Fibroblast of the conjunctiva (primary cell): Measurements from ENCODE around the gene AGFG2.
A peak's percentile ranks its signal among the peaks of the same experiment; 100 is the strongest.
"Not testable (repeated sequence)": the region's sequence is repeated elsewhere in the genome, so short reads cannot be mapped to it uniquely, and the experiment has no call there.

Source experiments
- DNase-seq: peaks from one replicate; pipeline ENCODE4 v3.0.0-alpha.2; 2010; ENCODE audit warnings: low read depth

Gene AGFG2

GRCh38 chr7:100521076-100521475 is 17.9 kb upstream of the AGFG2 start:
- no peak for DNase-seq

- DNase-seq: not testable (repeated sequence)
Observed at GRCh38 chr7:100521909-100522593, 17.0 kb upstream of the AGFG2 start.

- DNase-seq: not testable (repeated sequence)
Observed at GRCh38 chr7:100523192-100523591, 15.8 kb upstream of the AGFG2 start.

- DNase-seq: not testable (repeated sequence)
Observed at GRCh38 chr7:100528108-100528866, 10.7 kb upstream of the AGFG2 start.

GRCh38 chr7:100532165-100533022 is 6.6 kb upstream of the AGFG2 start:
- no peak for DNase-seq

GRCh38 chr7:100535982-100536381 is 3.0 kb upstream of the AGFG2 start:
- not testable (repeated sequence) for DNase-seq

GRCh38 chr7:100536695-100537094 is 2.3 kb upstream of the AGFG2 start:
- not testable (repeated sequence) for DNase-seq

GRCh38 chr7:100538348-100538653 is 702 bp upstream of the AGFG2 start:
- DNase-seq: no peak

- DNase-seq: no peak
Observed at GRCh38 chr7:100539436-100540006, 518 bp downstream of the AGFG2 start.

- DNase-seq: no peak
Observed at GRCh38 chr7:100540073-100540723, 1.2 kb downstream of the AGFG2 start.

- DNase-seq: not testable (repeated sequence)
Observed at GRCh38 chr7:100541309-100541708, 2.3 kb downstream of the AGFG2 start.

GRCh38 chr7:100543586-100543985 is 4.6 kb downstream of the AGFG2 start:
- DNase-seq: no peak

- no peak for DNase-seq
Observed at GRCh38 chr7:100544386-100544785, 5.4 kb downstream of the AGFG2 start.

GRCh38 chr7:100544967-100545359 is 6.0 kb downstream of the AGFG2 start:
- no peak for DNase-seq

- DNase-seq: peak; percentile 86
Observed at GRCh38 chr7:100545360-100546128, 6.5 kb downstream of the AGFG2 start.

GRCh38 chr7:100546129-100546925 is 7.3 kb downstream of the AGFG2 start:
- no peak for DNase-seq

GRCh38 chr7:100546926-100547800 is 8.2 kb downstream of the AGFG2 start:
- DNase-seq: no peak

- DNase-seq: no peak
Observed at GRCh38 chr7:100547872-100548271, 8.9 kb downstream of the AGFG2 start.

- DNase-seq: not testable (repeated sequence)
Observed at GRCh38 chr7:100548446-100548845, 9.4 kb downstream of the AGFG2 start.
